ENCODE measurements around the gene PTPRM.

- TF ChIP-seq YY1 (IDR thresholded peaks at IDR 0.05; ENCODE audit: insufficient read depth, insufficient read length) (no peak), ZNF274 (IDR thresholded peaks at IDR 0.05; ENCODE audit: low read depth, low read length) (no peak), SUZ12 (IDR thresholded peaks at IDR 0.05; ENCODE audit: extremely low read depth, insufficient read depth, insufficient read length) (no peak)
Measured at GRCh38 chr18:7637269-7637668, 70.2 kb downstream of the PTPRM start.
